HT-29 (cell line): ENCODE results near the gene AHCYL2. TPM values are rescaled to one million over a fixed set of nuclear protein-coding genes. Genes with fewer than 3 reads are reported as not detected.
"Not testable (repeated sequence)": the region's sequence is repeated elsewhere in the genome, so short reads cannot be mapped to it uniquely, and the experiment has no call there.

Experiments
- DNase-seq: peaks from one replicate; pipeline ENCODE4 v3.0.0-alpha.2; 2015; ENCODE audit warnings: low spot score
- total RNA-seq: library from RNA; depleted of rRNA; stranded (reverse); fragments of >200 nt; shearing (Covaris generic); gene quantifications from 2 replicates; pipeline ENCODE4 v1.2.3, GENCODE V29; 2014

Gene AHCYL2
- total RNA-seq, 1 experiment from 2014 or later: 8.6 TPM

DNA sequence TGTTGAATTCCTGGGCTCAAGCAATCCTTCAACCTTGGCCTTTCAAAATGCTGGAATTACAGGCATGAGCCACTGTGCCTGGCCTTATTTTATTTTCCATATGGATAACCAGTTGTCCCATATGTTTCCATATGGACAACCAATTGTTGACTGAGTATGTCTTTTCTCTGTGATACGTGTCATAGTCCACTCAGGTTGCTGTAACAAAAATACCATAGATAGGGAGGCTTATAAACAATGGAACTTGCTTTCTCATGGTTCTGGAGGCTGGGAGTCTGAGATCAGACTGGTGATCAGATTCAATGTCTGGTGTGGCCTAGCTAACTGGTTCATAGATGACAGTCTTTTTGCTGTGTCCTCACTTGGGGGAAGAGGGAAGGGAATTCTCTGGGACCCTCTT is 19.4 kb downstream of the AHCYL2 start:
- DNase-seq: no peak

DNA sequence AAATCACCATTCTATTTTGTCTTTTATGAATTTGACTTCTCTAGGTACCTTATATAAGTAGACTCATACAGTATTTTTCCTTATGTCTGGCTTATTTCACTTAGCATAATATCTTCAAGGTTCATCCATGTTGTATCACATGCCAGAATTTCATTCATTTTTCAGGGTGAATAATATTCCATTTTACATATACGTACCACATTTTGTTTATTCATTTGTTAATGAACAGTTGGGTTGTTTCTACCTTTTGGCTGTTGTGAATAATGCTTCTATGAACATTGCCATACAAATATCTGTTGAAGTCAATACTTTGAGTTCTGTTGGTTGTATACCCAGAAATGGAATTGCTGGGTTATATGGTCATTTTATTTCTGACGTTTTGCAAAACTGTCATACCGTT is 20.7 kb downstream of the AHCYL2 start:
- no peak for DNase-seq

DNA sequence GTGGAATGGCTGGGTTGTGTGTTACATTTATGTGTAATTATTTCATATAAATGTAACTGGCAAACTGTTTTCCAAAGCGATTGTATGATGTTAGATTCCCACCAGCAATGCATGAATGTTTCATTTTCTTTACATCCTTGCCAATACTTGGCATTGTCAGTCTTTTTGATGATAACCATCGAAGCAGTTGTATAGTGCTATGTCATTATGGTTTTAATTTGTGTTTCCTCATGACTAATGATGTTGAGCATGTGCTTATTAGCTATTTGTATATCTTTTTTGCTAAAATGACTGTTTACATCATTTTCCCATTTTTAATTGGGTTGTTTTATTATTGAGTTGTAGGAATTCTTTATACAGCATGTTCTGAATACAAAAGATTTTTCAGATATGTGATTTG is 22.3 kb downstream of the AHCYL2 start:
- no peak for DNase-seq

DNA sequence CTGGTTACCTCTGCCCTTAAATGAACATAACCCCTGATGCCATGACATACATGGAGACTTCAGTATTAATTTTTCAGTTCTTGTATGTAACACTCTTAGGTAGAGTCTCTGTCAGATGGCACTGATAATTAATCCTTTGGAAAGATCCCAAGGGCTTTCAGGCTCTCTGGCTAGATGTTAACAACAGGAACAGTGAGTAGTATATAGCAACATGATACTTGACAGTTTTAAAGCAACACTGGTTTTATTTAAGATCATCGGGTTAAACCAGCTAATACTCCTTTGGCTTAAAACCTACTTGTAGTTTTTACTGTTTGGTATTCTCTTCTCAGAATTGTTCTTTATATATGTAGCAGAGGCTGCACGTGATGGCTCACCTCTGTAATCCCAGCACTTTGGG is 27.3 kb downstream of the AHCYL2 start:
- no peak for DNase-seq

DNA sequence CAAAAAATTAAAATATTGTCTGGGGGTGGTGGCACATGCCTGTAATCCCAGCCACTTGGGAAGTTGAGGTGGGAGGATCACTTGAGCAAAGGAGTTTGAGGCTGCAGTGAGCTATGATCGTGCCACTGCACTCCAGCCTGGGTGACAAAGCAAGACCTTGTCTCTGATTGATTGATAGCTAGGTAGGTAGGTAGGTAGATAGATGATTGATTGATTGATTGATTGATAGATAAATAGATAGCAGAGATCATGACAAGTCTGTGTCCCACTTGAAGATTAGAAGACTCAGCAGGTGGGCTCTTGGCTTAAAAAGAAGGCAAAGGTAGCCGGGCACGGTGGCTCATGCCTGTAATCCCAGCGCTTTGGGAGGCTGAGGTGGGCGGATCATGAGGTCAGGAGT is 27.8 kb downstream of the AHCYL2 start:
- DNase-seq: not testable (repeated sequence)

DNA sequence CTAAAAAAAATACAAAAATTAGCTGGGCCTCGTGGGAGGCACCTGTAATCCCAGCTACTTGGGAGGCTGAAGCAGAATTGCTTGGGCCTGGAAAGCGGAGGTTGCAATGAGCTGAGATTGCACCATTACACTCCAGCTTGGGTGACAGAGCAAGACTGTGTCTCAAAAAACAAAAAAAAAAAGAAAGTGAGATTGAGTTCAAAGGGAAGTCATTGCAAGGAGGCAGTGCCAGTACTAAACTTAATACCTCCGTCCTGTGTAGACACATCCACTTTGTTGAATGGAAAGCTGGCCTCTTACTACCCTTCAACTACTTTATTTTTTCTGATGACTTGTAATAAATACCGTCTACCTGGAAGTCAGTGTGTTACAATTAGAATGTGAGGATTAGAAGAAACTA is 31.0 kb downstream of the AHCYL2 start:
- DNase-seq: no peak

DNA sequence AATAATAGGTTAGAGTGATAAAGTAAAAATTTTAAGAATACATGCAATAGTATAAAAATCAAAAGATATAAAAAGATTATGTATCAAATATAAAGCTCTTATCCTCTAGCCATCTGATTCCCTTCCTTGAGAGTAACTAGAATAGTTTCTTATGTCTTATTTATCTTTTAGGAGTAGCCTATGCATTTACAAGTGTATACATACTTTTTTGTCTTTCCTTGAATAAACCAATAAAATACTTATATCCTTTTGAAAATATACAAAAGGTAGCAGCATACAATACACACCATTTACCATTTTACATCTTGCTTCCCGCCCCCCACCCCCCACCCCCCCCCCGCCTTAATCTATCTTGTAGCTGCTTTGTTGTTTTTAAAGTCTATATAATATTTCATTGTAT is 31.4 kb downstream of the AHCYL2 start:
- DNase-seq: no peak

DNA sequence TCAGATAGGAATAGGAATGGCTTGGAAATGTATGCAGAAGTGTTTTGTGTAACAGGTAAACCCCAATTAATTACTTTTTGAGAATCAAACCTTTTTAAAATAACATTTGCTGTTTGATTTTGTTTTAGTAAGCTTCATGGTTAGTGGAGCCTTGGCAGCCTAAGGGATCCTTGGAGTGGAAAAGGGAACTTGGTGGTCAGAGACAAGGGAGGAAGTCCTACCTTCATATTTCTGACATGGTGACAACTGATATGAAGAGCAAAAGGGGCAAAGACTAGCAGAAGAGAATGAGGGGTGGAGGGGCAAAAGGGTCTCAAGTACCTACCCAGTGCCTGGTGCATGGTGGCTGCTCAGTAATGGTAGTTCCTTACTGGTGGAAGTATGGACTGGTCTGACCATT is 32.3 kb downstream of the AHCYL2 start:
- no peak for DNase-seq

DNA sequence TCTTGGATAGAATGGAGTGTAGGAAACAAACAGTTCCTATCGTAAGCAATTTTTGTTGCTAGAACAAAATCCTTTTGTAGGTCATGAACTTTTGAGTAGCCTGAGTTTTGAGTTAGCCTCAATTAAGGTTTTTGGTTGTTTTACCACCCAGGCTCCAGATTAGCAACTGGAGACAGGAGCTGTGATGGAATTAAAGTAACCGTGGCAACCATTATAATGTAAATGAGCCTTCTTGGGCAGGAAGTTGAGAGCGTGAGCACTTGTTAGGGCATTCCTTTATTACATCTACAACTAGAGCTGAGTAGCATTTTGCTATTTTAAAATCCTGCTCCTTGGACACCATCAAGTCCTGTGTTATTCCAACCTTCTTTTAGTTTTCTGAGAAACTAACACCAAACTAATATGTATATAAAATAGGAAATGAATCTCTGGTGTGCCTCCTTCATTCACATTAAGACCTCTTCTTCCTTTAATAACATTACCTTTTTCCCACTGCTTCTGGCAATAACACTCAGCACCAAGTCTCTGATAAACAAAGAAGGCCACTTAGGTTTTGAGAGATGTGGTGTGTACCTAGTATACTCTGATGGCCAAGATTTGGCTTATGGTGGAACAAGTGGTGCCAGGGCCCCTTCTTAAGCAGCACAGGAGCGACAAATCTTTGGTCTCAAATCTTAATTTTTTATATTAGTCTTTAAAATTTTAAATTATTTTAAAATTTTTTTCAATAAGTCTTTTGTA is 34.0 kb downstream of the AHCYL2 start:
- no peak for DNase-seq

DNA sequence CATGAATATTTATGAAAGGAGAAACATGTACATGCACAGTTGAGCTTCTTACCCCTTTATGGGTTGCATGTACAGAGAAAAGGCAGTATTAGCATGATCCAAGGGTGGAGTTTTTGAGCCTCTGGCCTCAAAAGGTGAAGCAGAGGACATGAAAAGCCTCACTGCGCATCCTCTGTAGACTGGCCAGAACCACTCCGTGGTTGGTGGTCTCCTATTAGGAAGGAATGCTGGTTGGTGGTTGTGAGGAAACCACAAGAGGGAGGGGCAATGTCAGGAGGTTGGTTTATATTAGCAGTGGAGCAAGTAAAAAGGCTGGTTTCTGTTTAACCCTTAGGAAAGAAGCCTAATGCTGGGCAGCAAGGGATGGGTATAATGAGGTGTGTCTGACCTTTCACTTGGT is 37.5 kb downstream of the AHCYL2 start:
- no peak for DNase-seq

DNA sequence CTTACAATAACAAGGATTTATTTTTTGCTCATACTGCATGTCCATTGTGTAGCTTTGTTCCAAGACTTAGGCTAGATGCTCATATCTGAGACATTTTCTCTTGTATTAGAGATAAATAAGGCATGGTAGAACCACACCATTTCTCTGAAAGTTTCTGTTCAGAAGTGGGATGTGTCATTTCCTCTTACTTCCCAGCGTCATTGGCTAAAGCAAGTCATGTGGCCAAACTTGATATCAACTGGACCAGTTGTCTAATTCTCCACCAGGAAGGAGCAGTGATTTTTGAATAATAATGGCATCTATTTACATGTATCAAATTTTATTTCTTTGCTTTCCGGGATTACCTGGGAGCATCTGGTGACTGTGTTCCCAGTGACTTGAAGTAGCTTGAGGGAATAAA is 38.3 kb downstream of the AHCYL2 start:
- no peak for DNase-seq

DNA sequence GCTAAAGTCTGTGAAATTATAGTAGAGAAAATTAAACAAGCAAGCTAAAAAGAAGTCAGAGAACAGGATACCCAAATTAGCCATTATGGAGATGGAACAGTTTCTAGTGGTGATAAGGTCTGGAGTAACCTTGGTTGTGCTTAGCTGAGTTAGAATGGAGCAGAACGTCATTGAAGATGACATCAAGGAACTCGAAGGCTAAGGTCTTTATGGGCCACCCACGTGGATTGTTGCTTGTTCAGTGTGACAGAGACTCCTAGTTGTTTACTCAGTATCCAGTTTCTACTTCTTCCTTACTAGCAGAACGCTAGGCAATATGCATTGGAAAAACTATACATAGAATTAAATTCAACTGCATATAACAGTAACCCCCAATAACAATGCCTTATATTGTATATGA is 39.7 kb downstream of the AHCYL2 start:
- no peak for DNase-seq

DNA sequence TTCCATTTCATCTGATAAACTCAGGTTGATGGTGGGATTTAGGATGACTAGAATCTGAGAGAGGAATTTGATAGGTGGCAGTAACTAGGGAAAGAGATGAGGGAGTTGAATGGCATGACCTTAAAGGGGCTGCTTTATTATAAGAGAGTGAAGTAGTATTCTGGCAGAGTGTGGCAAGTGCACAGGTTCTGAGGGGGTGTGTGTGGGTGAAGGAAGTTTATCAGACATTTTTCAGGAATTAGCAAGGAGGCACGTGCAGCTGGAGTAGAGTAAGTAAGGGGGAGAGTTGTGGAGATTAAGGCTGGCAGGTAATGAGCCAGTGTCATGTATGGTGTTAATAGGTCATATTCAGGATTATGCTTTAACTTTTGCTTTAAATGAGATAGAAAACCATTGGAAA is 40.5 kb downstream of the AHCYL2 start:
- no peak for DNase-seq

DNA sequence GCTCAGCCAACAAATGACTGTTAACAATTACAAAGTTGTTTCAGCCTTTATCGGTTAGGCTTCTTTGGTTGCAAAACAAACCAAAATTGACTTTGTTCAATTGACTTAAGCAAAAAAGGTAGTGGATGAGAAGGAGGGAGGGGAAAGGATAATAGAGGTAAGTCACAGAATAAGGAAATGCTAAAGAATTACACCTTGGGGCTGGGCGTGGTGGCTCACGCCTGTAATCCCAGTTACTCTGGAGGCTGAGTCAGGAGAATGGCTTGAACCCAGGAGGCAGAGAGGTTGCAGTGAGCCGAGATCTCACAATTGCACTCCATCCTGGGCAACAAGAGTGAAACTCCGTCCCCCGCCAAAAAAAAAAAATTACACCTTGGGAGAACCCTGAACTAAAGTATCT is 41.4 kb downstream of the AHCYL2 start:
- DNase-seq: no peak

DNA sequence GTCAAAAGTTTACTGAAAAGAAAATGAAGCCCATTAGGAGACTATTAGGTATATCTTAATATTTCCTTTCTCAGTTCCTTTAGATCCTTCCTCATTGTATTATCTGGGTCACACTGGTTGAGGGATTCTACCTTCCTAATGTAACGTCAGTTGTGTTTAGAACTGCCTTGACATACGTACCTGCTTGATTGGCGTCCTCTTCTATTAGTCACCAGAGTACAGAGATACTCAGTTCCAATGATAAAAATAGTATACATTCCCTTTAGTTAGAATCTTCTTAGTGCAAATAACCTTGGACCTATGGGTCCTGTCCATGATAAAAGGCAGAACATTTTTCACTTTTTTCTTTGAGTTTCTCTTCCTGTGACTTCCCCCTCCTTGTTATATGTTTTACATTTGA is 45.2 kb downstream of the AHCYL2 start:
- DNase-seq: no peak

DNA sequence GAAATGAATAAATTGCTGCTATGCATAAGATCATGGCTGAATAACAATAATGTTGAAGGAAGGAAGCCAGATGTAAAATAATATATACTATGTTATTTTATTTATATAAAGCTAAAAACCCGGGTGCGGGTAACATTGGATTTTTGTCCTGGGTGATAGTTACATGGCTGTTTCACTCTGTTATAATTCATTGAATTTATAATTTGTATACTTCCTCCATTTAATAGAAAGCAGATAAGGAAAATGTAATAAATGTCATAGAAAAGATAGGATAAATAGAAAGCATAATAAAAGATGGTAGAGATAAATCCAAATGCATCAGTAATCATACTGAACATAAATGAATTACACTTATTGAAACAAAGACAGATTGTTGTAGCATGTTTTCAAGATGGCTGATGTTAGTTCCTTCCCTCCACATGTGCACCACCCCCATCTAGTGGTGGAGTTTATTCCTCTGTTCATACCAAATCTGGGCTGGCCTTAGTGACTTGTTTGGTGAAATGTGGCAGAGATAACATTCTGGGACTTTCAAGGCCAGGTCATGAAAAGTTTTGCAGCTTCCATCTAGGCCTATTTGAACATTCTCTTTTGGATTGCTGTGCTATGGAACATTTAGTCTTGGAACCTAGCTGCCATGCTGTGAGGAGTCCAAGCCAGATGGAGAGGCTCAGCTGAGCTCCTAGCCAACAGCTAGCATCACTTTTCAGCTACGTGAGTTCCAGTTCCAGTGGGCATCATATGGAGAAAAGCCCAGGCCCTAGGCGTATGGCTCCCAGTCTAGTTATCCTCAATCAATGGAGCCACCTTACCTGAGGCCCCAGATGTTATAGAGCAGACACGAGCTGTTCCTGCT is 46.9 kb downstream of the AHCYL2 start:
- DNase-seq: peak; percentile 81

DNA sequence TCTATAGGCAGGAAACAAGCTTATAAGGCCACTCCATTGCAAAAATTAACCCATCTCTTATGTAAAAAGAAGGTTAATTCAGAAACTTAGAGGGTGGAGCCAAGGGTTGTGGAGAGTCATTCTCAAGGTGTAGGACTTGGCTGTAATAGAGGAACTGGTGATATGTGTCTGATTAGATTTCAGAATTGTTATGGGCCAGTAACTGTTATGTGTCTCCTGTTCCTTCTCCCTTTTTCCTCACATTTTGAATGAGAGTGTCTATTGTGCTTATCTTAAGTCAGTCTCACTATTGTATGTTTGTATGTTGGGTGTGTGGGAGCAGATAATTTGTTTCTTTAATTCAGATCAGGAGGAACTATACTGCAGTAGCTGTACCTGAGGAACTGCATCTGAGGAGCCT is 49.1 kb downstream of the AHCYL2 start:
- no peak for DNase-seq

DNA sequence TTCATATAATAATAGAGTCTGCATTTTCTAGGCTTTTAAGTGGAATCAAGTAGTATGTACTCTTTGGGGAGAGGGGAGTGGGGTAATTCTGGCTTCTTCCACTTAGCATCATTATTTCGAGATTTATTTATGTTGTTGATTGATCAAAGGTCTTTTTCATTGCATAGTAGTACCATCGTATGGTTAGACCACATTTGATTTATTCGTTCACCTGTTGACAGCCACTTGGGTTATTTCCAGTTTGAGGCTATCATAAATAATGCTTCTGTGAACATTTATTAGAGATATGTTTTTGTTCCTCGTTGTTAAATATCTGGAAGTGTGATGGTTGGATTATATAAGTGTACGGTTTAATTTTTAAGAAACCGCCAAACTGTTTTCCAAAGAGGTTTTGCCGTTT is 52.8 kb downstream of the AHCYL2 start:
- DNase-seq: no peak

DNA sequence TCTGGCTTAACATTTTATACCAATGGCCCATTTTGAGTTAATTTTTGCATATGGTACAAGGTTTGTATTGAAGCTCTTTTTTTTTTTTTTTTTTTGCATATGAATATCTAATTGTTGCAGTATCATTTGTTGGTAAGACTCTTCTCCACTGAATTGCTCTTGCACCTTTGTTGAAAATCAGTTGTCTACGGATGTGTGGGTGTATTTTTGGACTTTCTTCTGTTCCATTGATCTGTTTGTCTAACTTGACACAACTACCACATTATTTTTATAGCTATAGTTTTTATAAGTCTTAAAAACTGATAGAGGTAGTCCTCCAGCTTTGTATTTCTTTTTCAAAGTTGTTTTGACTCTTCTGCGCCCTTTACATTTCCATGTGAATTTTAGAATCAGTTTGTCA is 53.9 kb downstream of the AHCYL2 start:
- DNase-seq: no peak

DNA sequence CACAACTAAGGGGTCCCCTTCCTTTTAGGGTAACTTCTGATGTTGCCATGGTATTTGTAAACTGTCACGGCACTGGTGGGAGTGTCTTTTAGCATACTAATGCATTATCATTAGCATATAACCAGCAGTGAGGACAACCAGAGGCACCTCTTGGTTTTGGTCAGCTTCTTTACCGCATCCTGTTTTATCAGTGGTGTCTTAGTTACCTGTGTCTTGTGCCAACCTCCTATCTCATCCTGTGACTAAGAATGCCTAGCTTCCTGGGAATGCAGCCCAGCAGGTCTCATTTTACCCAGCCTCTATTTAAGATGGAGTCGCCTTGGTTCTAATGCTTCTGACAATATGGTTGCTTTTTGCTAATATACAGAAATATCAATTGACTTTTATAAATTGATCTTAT is 54.9 kb downstream of the AHCYL2 start:
- no peak for DNase-seq

DNA sequence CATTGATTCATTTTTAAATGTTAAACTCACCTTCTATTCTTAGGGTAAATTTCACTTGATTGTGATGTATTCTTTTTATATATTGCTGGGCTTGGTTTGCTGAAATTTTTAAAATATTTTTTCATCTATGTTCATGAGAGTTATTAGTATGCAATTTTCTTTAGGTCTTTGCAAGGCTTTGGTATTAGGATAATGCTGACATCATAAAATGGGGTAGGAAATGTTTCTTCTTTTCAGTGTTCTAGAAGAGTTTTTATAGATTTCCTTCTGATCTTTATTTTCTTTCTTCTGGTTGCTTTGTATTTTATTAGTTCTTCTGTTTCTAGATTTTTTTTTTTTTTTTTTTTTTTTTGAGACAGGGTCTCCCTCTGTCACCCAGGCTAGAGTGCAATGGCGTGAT is 56.3 kb downstream of the AHCYL2 start:
- DNase-seq: no peak

DNA sequence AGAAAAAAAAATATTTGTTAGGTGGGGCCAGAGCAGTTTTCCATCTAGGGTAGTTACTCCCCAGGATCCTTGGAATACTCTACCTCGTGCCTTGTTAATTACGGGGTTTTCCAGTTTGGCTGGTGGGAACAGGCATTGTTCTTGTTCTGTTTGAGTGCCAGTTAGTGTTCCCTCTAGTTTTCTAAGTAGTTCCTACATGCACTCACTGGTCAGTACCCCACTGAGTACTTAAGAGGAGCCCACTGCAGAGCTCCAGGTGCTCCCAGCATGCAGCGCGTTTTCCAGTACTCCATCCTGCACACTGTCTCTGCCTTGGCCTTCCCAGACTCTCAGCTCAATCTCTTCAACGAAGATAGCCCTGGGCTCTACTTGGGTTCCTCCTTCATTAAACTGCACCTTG is 58.0 kb downstream of the AHCYL2 start:
- no peak for DNase-seq

DNA sequence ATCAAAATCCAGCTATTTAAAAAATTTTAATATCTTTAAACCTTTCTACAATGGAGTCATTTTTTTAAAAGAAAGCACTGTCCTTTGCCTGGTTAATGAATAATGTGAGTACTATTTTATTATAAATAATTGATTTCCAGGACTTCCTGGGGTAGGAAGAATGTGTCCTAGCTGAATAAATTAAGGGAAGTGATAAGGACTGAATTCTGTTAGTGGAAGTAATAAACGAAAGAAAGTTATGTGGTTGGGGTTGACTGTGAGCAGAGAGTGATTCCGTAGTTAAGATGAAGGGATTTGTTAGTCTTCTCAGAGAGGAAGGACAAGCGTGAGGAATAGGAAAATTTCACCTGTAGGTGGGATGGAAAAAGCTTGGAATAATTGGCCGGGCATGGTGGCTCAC is 59.1 kb downstream of the AHCYL2 start:
- no peak for DNase-seq
